GM10266 (cell line): ENCODE data around the gene OPN3.

Experiments used
- DNase-seq: peaks from one replicate; pipeline ENCODE4 v3.0.0; 2012; ENCODE audit errors: extremely low spot score
- TF ChIP-seq, protein P1 (sequence below): IDR thresholded peaks from 2 replicates; pipeline ENCODE4 v1.5.1; 2012; ENCODE audit warnings: mild to moderate bottlenecking, low read depth; ENCODE audit not compliant: control insufficient read depth, insufficient read depth; ENCODE audit errors: missing control alignments

Gene OPN3

DNA sequence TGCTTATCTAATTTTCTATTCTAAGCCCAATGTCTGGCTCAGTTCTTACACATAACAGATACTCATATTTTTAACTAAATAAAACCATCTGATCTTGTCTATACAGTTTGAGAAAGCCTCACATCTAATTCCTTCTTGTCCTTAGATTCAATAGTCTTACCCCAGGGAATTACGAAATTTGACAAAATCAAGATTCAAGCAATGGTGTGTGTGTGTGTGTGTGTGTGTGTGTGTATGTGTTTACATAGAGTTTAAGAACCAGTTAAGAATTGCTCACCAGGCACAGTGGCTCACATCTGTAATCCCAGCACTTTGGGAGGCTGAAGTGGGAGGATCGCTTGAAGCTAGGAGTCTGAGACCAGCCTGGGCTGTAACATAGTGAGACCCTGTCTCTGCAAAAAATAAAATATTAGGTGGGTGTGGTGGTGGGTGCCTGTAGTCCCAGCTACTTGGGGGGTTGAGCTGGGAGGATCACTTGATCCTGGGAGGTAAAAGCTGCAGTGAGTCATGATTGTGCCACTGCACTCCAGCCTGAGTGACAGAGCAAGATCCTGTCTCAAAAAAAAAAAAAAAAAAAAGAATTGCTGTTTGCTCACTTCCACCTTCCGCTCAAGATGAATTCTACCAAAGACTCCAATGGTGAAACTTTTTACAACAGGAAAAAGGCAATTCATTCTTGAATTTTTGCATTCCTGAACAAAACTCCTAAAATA is 18.1 kb upstream of the OPN3 start:
- DNase-seq: no peak
- TF ChIP-seq, protein P1, sequence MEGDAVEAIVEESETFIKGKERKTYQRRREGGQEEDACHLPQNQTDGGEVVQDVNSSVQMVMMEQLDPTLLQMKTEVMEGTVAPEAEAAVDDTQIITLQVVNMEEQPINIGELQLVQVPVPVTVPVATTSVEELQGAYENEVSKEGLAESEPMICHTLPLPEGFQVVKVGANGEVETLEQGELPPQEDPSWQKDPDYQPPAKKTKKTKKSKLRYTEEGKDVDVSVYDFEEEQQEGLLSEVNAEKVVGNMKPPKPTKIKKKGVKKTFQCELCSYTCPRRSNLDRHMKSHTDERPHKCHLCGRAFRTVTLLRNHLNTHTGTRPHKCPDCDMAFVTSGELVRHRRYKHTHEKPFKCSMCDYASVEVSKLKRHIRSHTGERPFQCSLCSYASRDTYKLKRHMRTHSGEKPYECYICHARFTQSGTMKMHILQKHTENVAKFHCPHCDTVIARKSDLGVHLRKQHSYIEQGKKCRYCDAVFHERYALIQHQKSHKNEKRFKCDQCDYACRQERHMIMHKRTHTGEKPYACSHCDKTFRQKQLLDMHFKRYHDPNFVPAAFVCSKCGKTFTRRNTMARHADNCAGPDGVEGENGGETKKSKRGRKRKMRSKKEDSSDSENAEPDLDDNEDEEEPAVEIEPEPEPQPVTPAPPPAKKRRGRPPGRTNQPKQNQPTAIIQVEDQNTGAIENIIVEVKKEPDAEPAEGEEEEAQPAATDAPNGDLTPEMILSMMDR: no peak

DNA sequence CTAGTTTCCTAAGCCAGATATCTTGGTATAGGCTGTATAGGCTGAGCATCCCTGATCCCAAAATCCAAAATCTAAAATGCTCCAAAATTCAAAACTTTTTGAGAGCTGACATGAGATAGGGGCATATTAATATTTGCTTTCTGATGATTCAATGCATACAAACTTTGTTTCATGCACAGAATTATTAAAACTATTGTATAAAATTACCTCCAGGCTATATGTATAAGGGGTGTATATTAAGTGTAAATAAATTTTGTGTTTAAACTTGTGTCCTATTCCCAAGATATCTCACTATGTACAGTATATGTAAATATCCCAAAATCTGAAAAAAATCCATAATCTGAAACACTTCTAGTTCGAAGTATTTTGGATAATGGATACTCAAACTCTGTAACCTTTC is 14.5 kb upstream of the OPN3 start:
- TF ChIP-seq, protein P1: no peak
- DNase-seq: no peak

DNA sequence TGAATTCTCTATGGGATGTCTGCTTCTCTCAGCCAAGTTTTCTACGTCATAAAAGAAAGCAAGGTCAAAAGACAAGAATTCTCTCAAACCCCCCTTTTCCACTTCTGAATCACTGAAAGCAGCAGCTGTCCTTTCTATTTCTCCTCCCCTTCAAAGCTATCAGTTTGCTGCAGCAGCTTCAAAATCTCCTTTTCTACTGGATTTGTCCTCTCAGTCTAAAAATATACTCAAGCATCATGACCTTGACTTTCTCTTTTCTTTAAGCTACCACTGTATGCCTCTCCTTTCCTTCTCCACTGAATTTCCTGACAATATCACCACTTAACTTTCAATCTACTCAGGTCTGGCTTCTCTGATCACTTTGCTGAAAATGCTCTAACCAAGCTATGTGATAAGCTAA is 13.8 kb upstream of the OPN3 start:
- TF ChIP-seq, protein P1: no peak

DNA sequence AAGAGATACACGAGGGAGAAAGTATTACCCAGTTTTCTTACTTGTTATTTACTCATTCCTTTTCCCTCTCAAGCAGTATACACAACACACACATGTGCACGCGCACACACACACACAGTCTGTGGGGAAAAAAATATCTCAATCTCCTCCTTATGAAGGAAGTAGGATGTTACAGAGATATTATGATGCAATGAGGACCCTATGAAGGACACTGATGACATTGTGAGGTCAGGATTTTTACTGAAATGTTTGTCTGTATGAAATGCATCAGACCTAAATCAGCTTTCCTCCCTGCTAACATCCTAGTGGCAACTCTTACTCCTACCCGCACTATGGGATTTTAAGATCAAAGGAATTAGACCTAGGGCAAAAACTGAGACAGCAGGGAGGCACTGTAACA is 11.8 kb upstream of the OPN3 start, which contains the start of gene WDR64:
Gene WDR64 (plus strand): TSS at position 270 of the 400 bp plus-strand sequence. CDS start 204 bp downstream, outside the sequence.
- TF ChIP-seq, protein P1: no peak
- DNase-seq: no peak

More for the DNA sequence above, 13.8 kb upstream of the OPN3 start:
- DNase-seq: no peak

DNA sequence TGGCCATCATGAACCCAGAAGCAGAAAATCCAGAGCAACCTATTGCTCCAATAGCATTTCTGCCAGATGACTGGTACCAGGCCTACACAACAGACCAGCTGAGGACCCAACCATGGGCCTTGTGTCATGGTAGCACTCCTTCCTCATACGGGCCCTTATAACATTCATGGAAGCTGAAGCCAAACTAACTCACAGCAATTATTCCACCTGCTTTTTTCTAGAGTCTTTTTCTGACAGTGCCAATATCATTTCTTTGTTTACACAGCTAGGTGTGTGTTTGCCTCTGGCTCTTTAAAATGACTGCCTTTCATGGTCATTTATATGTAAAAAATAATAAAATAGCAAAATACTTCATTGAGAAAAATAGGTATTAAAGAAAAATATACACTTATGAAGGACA is 8.0 kb upstream of the OPN3 start:
- DNase-seq: no peak

DNA sequence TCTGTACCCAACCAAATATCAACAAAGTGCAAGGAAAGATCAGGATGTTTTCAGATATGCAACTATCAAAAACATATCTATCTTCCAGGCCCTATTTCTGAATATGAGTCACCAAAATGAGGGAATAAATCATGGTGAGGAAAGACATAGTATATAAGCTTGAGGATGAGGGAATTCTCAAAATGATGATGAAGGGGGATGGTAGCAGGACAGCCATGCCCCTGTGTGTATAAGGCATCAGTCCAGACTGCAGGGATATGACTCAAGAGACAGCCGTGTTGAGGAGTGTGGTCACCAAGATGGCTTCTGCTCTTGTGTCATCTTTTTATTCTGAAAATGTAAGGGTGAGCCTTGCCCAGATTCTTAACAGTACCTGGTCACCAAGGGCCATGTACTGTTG is 7.5 kb upstream of the OPN3 start:
- no peak for DNase-seq
- TF ChIP-seq, protein P1: no peak

More for the DNA sequence above, 8.0 kb upstream of the OPN3 start:
- TF ChIP-seq, protein P1: no peak

DNA sequence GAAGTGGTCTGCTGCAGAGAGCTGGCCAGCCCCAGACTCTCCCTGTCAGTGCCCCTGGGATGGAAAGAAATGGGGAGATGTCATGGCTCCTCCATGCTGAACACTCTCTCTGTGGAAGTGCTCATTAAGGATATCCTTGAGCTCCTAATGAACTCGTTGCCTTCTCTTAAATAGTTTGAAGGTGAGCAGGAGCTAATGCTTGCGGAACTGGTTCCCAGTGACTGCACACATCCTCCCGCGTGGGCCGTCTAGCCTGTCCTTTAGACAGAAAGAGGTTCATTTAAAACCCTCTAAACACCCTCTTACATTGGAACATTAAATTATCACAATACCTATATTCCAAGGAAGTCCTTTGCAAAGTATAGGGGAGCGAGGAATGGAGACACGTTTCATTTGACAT is 6.0 kb upstream of the OPN3 start:
- TF ChIP-seq, protein P1: no peak
- no peak for DNase-seq
